A673 (cell line): Measurements from ENCODE around the gene ABCA2.

ENCODE experiments used
- CTCF ChIP-seq: fragments of 300-800, 200-600 bp; sonication (generic); conservative IDR thresholded peaks from 2 replicates; pipeline ENCODE4 v1.5.1; 2017; ENCODE audit warnings: low read depth, mild to moderate bottlenecking, antibody characterized with exemption, low read length, moderate library complexity, mixed read lengths
- EZH2 ChIP-seq: fragments of 200-600 bp; sonication (generic); IDR thresholded peaks from 2 replicates; pipeline ENCODE4 v1.6.1; 2017; ENCODE audit warnings: borderline replicate concordance, low read depth, mild to moderate bottlenecking, mixed read lengths, antibody characterized with exemption, low read length; ENCODE audit not compliant: poor library complexity, severe bottlenecking

GRCh38 chr9:137000177-137000930, 27.7 kb downstream of the ABCA2 start:
- no peak for TF ChIP-seq CTCF
- no peak for TF ChIP-seq EZH2
